GM19397 (cell line): ENCODE results near the gene ANTKMT.

Experiments
- ATAC-seq: cut with Tn5 transposase; IDR thresholded peaks from one replicate; pipeline ENCODE4 v1.9.1; 2021; ENCODE audit warnings: mild to moderate bottlenecking, moderate library complexity; ENCODE audit not compliant: unreplicated experiment

Gene ANTKMT

GRCh38 chr16:726188-726437 is 5.2 kb downstream of the ANTKMT start:
- ATAC-seq = no peak

GRCh38 chr16:726438-727290 is 5.7 kb downstream of the ANTKMT start, which contains the start of the genes CCDC78 and HAGHL:
Gene CCDC78 (minus strand): TSS chr16:726443. CDS start chr16:726367, 76 bp downstream.
Gene HAGHL (plus strand): TSS chr16:727106. CDS start chr16:727510, 404 bp downstream.
- ATAC-seq = peak; percentile 30

DNA sequence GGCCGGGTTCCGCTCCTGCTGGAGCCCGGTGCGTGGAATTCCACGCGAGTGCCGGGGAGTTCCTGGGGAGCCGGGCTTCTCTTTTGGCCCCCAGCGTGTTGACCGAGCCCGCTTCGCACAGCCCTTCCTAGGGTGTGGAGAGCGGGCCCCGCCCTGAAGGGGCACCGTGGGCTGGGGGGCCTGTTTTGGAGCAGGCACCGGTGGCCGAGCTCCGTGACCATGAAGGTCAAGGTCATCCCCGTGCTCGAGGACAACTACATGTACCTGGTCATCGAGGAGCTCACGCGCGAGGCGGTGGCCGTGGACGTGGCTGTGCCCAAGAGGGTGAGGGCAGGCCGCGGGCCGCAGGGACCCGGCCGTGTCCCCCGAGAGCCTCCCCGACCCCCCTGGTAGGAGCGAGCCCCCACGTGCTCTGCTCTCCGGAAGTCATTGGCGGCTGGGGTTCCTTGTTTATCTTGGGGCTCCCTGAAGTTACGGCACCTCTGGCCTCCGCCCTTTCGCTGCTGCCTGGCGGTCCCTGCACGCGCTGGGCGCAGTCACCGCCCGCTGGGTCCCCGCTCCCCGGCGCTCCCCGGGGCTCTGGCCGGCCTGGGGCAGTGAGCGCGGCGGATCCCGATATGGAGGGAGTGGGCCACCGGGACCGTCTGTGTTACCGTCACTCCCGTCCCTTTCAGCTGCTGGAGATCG is 6.5 kb downstream of the ANTKMT start:
- no peak for ATAC-seq

- no peak for ATAC-seq
Measured at GRCh38 chr16:728131-728889, 7.4 kb downstream of the ANTKMT start.

DNA sequence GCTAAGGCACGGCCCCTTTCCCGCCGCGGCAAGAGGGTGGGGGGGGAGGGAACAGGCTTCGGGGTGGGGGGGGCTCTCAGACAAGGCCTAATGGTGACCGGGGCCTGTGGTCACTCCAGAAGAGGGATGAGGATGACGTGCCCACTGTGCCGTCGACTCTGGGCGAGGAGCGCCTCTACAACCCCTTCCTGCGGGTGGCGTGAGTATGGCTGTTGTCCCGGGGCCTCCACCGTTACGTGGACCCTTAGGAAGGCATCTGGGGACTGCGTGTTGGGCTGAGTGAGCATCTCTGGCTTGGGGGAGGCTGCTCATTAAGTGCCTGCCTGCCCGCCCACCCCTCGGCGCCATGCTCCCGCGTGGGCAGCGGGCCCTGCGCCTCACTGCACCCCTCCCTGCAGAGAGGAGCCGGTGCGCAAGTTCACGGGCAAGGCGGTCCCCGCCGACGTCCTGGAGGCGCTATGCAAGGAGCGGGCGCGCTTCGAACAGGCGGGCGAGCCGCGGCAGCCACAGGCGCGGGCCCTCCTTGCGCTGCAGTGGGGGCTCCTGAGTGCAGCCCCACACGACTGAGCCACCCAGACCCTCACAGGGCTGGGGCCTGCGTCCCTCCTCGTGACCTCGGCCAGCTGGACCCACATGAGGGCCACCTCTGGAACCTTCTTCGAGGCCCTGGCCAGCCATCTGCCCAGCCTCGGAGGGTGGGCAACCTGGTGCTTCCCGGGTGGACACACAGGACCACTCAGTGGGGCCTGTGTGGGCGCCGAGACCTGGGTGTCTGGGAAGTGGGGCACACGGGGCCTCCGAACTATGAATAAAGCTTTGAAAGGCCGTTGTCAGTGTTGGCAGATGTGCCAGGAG is 8.2 kb downstream of the ANTKMT start:
- no peak for ATAC-seq

DNA sequence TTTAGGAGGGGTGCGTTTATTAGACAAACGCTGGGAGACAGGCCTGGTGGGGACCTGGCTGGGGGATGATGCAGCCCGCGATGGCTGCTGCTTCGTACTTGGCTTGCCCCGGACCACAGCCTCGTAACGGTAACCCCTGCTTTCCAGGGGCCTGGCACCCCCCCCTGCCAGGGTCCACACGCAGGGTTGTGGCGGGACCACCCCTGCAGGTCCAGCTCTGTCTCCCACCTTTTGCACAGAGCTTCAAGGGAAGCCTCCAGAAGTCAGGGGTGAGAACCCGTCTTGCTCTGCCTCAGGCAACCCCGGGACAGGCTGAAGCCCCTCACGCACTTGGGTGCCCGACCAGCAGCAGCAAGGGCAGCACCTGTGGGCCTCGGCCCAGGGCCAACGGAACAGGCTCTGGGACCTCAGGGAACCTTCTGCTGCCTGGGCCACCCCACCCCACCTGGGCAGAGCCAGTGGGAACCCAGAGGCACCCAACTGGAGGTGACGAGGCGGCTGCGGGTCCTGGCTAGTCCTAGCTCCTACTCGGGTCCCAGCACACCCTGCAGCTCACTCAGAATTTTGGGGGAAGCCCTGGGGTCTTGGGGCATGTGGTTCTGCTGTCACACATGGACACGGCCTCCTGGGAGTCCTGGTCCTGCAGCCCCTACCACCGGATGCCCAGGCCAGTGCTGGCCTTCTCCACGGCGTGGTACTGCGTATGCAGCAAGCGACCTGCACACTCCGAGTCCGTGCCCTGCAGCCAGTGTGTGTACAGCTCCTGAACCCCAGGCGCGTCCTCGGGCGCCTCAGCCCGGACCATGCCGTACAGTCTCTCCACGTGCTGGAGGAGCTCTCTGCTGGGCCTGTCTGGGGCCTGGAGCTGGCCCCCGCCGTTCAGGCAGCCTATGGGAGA is 9.1 kb downstream of the ANTKMT start:
- ATAC-seq = no peak

GRCh38 chr16:730666-731509 is 9.9 kb downstream of the ANTKMT start:
- no peak for ATAC-seq

GRCh38 chr16:732332-732731 is 11.4 kb downstream of the ANTKMT start:
- ATAC-seq = no peak

GRCh38 chr16:732936-733335 is 12.0 kb downstream of the ANTKMT start:
- ATAC-seq = no peak

DNA sequence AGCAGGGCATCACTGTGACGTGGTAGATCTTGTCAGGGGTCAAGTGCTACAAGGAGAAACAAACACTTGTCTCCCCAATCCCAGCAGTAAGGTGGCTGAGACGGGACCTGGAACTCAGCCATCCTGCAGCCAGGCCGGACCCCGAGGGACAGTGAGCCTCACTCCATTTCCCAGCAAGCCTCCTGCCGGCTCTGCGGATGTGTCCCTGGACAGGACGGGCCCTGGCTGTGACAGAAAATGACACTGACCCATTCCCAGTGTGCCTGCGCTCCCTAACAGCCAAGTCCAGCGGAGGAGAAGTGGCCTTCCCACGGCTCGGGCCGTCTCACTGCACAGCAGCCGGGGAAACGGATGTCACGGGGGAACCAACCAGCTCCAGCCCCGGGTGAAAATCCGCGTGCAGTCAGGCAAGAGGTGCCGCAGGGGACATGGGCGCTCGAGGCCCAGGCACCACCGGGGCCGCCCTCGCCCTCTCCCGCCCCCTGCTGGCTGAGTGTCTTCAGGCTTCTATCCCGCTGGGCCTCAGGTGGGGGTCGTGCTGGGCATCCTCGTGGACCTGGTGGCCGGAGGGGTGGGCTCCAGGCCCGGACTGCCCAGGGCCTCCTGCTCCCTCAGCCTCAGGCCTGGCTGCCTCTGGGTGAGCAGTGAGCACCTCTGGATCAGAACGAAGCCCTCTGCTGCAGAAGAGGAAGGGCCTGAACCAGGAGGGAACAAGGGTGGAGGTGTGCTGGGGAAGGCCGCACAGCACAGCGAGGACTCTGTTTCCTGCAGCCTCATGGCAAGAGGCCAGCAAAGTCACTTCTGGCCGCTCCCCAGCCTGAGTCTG is 12.6 kb downstream of the ANTKMT start:
- no peak for ATAC-seq

- ATAC-seq = no peak
Measured at GRCh38 chr16:734208-734980, 13.4 kb downstream of the ANTKMT start.

DNA sequence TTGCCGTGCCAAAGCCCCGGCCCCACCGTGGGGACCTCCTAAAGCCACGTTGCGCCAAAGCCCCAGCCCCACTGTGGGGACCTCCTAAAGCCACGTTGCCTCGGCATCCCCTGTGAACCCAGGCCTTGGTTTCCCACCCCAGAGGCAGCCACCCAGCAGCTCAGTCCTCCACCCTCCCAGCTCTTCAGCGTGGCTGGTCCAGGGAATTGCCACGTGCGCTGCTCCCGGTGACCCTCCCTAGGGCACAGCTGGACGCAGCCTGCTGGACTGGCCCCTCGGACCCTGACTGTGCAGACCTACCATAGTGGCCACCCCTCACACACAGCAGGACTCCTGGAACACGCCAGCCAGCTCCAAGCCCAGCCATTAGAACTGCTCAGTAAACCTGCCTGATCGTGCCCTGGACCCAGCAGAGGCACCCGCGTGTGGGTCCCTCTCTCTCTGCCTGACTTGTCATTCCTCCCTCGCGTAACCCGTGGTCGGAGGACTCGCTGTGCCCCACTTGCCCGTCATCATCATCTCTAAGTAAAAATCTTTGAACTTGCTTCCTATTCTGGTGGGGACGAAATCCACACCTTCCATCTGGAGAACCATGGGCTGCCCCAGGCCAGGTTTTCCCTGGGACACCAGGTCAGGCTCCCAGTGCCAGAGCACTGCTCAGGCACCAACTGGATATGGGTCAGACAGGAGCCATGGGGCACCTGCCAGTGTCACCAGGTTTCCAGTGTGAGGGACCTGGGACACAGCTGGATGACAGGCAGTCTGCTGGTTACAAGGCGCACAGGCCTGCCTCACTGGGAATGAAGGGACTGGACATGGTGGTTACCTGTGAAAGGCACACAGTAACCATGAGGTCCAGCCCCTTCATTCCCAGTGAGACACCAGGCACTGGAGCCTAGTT is 14.3 kb downstream of the ANTKMT start:
- no peak for ATAC-seq

DNA sequence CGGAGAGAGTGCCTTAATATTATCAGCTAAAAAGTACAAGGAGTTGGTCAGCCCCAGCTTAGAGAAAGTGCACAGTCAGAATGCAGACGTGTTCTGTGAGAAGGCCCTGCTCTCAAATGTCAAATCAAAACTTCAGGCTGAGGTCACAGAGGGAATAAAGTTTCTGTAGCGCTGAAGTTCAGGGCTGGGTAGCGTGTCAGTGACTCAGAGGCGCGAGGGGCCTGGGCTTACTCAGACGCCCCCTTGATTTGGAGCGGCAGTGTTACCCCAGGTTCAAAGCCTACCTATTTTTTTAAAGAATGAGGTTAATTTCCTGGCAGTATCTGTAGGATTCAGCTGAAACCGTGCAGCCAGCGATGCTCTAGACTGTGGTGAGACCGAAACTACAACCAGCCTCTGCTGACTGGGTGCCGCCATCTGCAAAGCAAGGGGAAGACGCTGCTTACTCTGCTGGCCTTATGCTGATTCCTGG is 15.1 kb downstream of the ANTKMT start:
- no peak for ATAC-seq

GRCh38 chr16:736936-737481 is 16.1 kb downstream of the ANTKMT start:
- no peak for ATAC-seq

DNA sequence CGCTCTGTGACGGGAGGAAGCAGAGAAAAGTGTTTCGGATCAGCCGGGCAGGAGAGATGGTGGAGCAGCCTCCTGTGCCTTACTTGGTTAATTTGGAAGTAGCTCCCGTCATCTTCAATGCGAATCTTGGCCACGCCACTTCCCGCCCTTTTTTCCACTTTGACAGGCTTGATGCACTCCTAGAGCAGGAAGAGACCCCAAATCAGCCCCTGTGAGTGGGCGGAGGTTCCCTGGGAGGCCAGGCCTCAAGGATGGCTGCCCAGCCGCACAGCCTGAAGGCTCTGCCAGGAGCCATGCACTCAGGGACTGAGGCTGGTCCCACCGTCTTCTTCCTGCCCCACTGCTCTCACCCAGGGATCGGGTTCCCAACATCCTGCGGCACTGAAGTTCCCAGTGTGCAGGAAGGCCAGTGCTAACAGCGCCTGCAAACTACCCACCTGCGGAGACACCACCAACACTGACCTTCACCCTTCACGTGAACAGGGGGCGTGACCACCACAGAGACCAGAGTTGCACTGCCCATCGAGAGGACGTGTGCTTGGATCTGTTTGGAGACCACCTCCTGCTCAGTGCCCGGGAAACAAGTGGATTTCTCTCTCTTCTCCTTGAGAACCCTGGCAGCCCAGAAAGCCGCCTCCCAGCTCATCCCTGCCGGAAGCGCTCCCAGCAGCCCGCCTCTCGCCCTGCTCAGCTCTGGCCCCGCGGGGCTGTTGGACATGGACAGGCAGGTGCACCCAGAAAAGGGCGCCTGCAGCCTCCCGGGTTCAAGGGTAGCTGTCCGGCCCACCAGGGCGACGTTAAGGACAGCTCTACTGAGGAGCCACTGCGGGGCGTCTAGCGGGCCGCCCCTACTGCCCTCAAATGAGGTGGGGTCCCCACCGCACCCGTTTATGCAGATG is 18.9 kb downstream of the ANTKMT start:
- no peak for ATAC-seq
